HEK293 (cell line): ENCODE data around the gene KCNMA1.
A peak's percentile ranks its signal among the peaks of the same experiment; 100 is the strongest.
"Not testable (repeated sequence)": the region's sequence is repeated elsewhere in the genome, so short reads cannot be mapped to it uniquely, and the experiment has no call there.

ENCODE experiments used
- CTCF ChIA-PET: fragments of 350-600 bp; formaldehyde crosslinking; extraction: SDS; loops from one replicate; lab custom pipeline; 2021; ENCODE audit warnings: antibody characterized with exemption; lab: Yijun Ruan, JAX
- POLR2A ChIA-PET: fragments of 300-600 bp; formaldehyde crosslinking; extraction: SDS; loops from one replicate; lab custom pipeline; 2020; ENCODE audit warnings: antibody characterized with exemption, inconsistent platforms; lab: Yijun Ruan, JAX
- H3K27ac ChIP-seq: fragments of 200-500 bp; sonication (Bioruptor generic); 2 replicates; pipeline ENCODE4 v1.5.1; 2014; ENCODE audit warnings: low read depth, low read length, control low read depth, inconsistent platforms; ENCODE audit errors: extremely low read depth
- H3K36me3 ChIP-seq, 2 experiments: fragments of 200-500 bp in 1 of 2; sonication (Bioruptor generic) in 1 of 2; 1 replicate in 1 of 2; 2 replicates in 1 of 2; pipeline ENCODE4 v1.5.1; 2014 to 2017; ENCODE audit warnings: inconsistent platforms in 2 of 2, low read length in 2 of 2; ENCODE audit not compliant: control insufficient read depth in 2 of 2, insufficient read depth in 1 of 2
- H3K4me1 ChIP-seq: fragments of 200-500 bp; sonication (Bioruptor generic); 2 replicates; pipeline ENCODE4 v1.5.1; 2014; ENCODE audit warnings: mild to moderate bottlenecking, low read length, inconsistent platforms; ENCODE audit not compliant: control insufficient read depth, insufficient read depth
- H3K4me3 ChIP-seq: 2 replicates; pipeline ENCODE4 v1.5.1; 2011; ENCODE audit warnings: low read depth, mild to moderate bottlenecking, control low read depth, low read length, moderate library complexity
- H3K9me3 ChIP-seq: fragments of 200-500 bp; sonication (Bioruptor generic); 2 replicates; pipeline ENCODE4 v1.5.1; 2014; ENCODE audit warnings: low read depth, low read length, inconsistent platforms; ENCODE audit not compliant: control insufficient read depth, insufficient read depth
- BCL11A ChIP-seq: fragments of 450-650 bp; formaldehyde crosslinking; IDR thresholded peaks from 2 replicates; pipeline ENCODE4 v1.5.1; 2016; ENCODE audit warnings: low read depth, missing biosample characterization, missing genetic modification characterization
- EGR2 ChIP-seq: fragments of 450-650 bp; formaldehyde crosslinking; IDR thresholded peaks from 2 replicates; pipeline ENCODE4 v1.5.1; 2016; ENCODE audit warnings: low read depth, missing biosample characterization, missing genetic modification characterization
- GLIS1 ChIP-seq: fragments of 450-650 bp; formaldehyde crosslinking; IDR thresholded peaks from 2 replicates; pipeline ENCODE4 v1.5.1; 2016; ENCODE audit warnings: missing biosample characterization, missing genetic modification characterization
- KLF10 ChIP-seq: fragments of 450-650 bp; IDR thresholded peaks from 2 replicates; pipeline ENCODE4 v1.5.1; 2018; ENCODE audit warnings: missing biosample characterization, mild to moderate bottlenecking, missing genetic modification characterization
- KLF16 ChIP-seq: fragments of 450-650 bp; formaldehyde crosslinking; IDR thresholded peaks from 2 replicates; pipeline ENCODE4 v1.5.1; 2017; ENCODE audit warnings: missing biosample characterization, missing genetic modification characterization
- ZNF169 ChIP-seq: fragments of 450-650 bp; formaldehyde crosslinking; IDR thresholded peaks from 2 replicates; pipeline ENCODE4 v1.5.1; 2016; ENCODE audit warnings: missing biosample characterization, missing genetic modification characterization
- ZNF202 ChIP-seq: fragments of 450-650 bp; formaldehyde crosslinking; IDR thresholded peaks from 2 replicates; pipeline ENCODE4 v1.5.1; 2016; ENCODE audit warnings: missing biosample characterization, missing genetic modification characterization, borderline replicate concordance
- ZNF214 ChIP-seq: fragments of 450-650 bp; formaldehyde crosslinking; IDR thresholded peaks from 2 replicates; pipeline ENCODE4 v1.5.1; 2017; ENCODE audit warnings: missing biosample characterization, mild to moderate bottlenecking, missing genetic modification characterization, borderline replicate concordance
- ZNF248 ChIP-seq: fragments of 450-650 bp; formaldehyde crosslinking; IDR thresholded peaks from 2 replicates; pipeline ENCODE4 v1.5.1; 2017; ENCODE audit warnings: missing biosample characterization, missing genetic modification characterization
- ZNF311 ChIP-seq: fragments of 450-650 bp; formaldehyde crosslinking; IDR thresholded peaks from 2 replicates; pipeline ENCODE4 v1.5.1; 2017; ENCODE audit warnings: missing biosample characterization, missing genetic modification characterization, borderline replicate concordance
- ZNF433 ChIP-seq: fragments of 450-650 bp; formaldehyde crosslinking; IDR thresholded peaks from 2 replicates; pipeline ENCODE4 v1.5.1; 2016; ENCODE audit warnings: missing biosample characterization, missing genetic modification characterization, low read depth
- ZNF555 ChIP-seq: fragments of 450-650 bp; formaldehyde crosslinking; conservative IDR thresholded peaks from 2 replicates; pipeline ENCODE4 v1.5.1; 2017; ENCODE audit warnings: missing biosample characterization, mild to moderate bottlenecking, missing genetic modification characterization, inconsistent platforms
- ZNF660 ChIP-seq: fragments of 450-650 bp; IDR thresholded peaks from 2 replicates; pipeline ENCODE4 v1.5.1; 2018; ENCODE audit warnings: missing biosample characterization, mild to moderate bottlenecking, missing genetic modification characterization
- ZSCAN23 ChIP-seq: fragments of 450-650 bp; formaldehyde crosslinking; IDR thresholded peaks from 2 replicates; pipeline ENCODE4 v1.5.1; 2016; ENCODE audit warnings: missing biosample characterization, missing genetic modification characterization
- TF ChIP-seq, protein P1 (sequence below): fragments of 450-650 bp; formaldehyde crosslinking; IDR thresholded peaks from 2 replicates; pipeline ENCODE4 v1.5.1; 2017; ENCODE audit warnings: missing biosample characterization, missing genetic modification characterization
- TF ChIP-seq, protein P2 (sequence below): fragments of 450-650 bp; formaldehyde crosslinking; IDR thresholded peaks from 2 replicates; pipeline ENCODE4 v1.5.1; 2016; ENCODE audit warnings: missing biosample characterization, missing genetic modification characterization
- TF ChIP-seq, protein P3 (sequence below): fragments of 450-650 bp; formaldehyde crosslinking; conservative IDR thresholded peaks from 2 replicates; pipeline ENCODE4 v1.5.1; 2016; ENCODE audit warnings: low read depth, missing biosample characterization, missing genetic modification characterization
- TF ChIP-seq, protein P4 (sequence below): fragments of 450-650 bp; formaldehyde crosslinking; IDR thresholded peaks from 2 replicates; pipeline ENCODE4 v1.5.1; 2016; ENCODE audit warnings: missing biosample characterization, missing genetic modification characterization, borderline replicate concordance

The KCNMA1 gene

DNA sequence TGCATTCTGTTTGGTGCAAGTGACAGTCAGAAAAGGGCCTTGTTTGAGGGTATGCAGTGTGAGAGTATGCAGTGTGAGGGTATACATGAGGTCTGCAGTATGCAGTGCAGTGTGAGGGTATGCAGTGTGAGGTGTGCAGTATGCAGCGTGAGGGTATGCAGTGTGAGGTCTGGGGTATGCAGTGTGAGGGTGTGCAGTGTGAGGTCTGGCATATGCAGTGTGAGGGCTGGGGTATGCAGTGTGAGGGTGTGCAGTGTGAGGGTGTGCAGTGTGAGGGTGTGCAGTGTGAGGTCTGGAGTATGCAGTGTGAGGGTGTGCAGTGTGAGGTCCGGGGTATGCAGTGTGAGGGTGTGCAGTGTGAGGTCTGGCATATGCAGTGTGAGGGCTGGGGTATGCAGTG, 117.8 kb downstream of the KCNMA1 start:
- POLR2A ChIA-PET, H3K27ac ChIP-seq, H3K36me3 ChIP-seq, CTCF ChIA-PET, H3K4me3 ChIP-seq, H3K9me3 ChIP-seq, H3K4me1 ChIP-seq: not testable (repeated sequence)
- TF ChIP-seq, protein P1, sequence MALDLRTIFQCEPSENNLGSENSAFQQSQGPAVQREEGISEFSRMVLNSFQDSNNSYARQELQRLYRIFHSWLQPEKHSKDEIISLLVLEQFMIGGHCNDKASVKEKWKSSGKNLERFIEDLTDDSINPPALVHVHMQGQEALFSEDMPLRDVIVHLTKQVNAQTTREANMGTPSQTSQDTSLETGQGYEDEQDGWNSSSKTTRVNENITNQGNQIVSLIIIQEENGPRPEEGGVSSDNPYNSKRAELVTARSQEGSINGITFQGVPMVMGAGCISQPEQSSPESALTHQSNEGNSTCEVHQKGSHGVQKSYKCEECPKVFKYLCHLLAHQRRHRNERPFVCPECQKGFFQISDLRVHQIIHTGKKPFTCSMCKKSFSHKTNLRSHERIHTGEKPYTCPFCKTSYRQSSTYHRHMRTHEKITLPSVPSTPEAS = peak; percentile 91

DNA sequence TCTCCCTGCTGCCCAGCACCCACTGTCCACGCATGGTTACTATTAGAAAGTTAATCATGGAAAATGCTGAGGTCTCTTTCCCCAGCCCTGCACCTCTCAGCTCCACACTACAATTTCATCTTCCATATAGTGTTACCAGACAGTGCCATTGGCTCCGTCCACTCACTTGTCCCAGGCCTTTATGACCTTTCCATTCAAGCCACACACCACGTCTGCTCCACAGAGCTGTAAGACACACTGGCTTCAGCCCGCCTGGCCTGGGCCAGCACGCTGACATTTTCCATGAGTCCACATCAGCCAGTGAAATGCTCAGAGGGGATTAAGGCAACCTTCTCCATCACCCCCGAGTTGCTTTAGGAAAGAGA, 118.7 kb downstream of the KCNMA1 start:
- Histone ChIP-seq H3K27ac (no peak overlapping the region), H3K4me3 (no peak overlapping the region), H3K9me3 (no peaks in the 10 kb centered on the region), H3K36me3 (no peaks in the 10 kb centered on the region), H3K4me1 (no peaks in the 10 kb centered on the region)
- CTCF ChIA-PET = no interaction called here
- POLR2A ChIA-PET = no interaction called here
- TF ChIP-seq ZNF214 (tag by site-specific recombination) (no peak), KLF16 (no peak)
- TF ChIP-seq, protein P2, sequence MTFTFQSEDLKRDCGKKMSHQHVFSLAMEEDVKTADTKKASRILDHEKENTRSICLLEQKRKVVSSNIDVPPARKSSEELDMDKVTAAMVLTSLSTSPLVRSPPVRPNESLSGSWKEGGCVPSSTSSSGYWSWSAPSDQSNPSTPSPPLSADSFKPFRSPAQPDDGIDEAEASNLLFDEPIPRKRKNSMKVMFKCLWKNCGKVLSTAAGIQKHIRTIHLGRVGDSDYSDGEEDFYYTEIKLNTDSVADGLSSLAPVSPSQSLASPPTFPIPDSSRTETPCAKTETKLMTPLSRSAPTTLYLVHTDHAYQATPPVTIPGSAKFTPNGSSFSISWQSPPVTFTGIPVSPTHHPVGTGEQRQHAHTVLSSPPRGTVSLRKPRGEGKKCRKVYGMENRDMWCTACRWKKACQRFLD (tag by site-specific recombination) = no peak

DNA sequence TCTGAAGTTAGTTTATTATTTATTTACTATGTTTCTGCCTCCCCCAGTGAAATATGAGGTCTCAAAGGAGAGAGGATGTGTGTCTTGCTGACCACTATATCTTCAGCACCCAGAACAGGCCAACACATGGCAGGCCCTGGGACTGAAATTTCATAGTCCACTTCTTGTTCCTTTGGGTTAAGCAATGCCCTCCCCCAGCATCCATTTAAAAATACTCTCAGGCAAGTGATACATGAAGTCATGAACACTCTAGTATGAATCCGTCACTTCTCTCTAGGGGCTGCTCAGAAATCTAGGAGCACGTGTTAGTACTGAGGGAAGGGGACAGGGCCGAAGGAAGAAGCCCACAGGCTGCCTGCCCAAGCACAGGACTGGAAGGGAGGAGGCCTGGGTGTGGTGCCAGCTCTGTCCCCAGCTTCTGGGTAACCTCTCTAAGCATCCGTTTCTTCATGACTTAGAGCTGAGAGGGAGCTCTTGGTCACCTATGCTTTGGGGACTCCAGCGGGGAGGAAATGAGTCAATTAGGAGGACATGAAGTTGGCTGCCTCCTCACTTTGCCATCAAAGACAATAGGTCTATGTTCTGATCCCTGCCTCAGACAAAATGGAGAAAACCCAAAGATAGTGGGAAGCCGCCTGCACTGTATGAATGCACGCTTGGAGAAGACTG, 119.2 kb downstream of the KCNMA1 start:
- Histone ChIP-seq H3K36me3 (no peaks in the 10 kb centered on the region), H3K9me3 (no peaks in the 10 kb centered on the region), H3K4me1 (no peaks in the 10 kb centered on the region), H3K4me3 (no peak overlapping the region), H3K27ac (no peak overlapping the region)
- ChIA-PET CTCF (no interaction called here), POLR2A (no interaction called here)
- no peak for TF ChIP-seq BCL11A (tag by site-specific recombination)
- no peak for TF ChIP-seq ZNF555 (tag by site-specific recombination)
- no peak for TF ChIP-seq ZNF202
- no peak for TF ChIP-seq ZNF248
- TF ChIP-seq ZNF169 (tag by site-specific recombination) = no peak
- TF ChIP-seq ZNF311 (tag by site-specific recombination) = no peak
- TF ChIP-seq ZSCAN23 (tag by site-specific recombination) = no peak
- no peak for TF ChIP-seq EGR2
- no peak for TF ChIP-seq ZNF433
- TF ChIP-seq, protein P3, sequence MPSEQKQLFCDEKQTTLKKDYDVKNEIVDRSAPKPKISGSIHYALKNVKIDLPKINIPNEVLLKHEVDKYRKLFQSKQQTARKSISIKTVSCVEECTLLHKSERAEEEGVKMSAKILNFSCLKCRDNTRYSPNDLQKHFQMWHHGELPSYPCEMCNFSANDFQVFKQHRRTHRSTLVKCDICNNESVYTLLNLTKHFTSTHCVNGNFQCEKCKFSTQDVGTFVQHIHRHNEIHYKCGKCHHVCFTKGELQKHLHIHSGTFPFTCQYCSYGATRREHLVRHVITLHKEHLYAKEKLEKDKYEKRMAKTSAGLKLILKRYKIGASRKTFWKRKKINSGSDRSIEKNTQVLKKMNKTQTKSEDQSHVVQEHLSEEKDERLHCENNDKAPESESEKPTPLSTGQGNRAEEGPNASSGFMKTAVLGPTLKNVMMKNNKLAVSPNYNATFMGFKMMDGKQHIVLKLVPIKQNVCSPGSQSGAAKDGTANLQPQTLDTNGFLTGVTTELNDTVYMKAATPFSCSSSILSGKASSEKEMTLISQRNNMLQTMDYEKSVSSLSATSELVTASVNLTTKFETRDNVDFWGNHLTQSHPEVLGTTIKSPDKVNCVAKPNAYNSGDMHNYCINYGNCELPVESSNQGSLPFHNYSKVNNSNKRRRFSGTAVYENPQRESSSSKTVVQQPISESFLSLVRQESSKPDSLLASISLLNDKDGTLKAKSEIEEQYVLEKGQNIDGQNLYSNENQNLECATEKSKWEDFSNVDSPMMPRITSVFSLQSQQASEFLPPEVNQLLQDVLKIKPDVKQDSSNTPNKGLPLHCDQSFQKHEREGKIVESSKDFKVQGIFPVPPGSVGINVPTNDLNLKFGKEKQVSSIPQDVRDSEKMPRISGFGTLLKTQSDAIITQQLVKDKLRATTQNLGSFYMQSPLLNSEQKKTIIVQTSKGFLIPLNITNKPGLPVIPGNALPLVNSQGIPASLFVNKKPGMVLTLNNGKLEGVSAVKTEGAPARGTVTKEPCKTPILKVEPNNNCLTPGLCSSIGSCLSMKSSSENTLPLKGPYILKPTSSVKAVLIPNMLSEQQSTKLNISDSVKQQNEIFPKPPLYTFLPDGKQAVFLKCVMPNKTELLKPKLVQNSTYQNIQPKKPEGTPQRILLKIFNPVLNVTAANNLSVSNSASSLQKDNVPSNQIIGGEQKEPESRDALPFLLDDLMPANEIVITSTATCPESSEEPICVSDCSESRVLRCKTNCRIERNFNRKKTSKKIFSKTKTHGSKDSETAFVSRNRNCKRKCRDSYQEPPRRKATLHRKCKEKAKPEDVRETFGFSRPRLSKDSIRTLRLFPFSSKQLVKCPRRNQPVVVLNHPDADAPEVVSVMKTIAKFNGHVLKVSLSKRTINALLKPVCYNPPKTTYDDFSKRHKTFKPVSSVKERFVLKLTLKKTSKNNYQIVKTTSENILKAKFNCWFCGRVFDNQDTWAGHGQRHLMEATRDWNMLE (tag by site-specific recombination) = no peak
- TF ChIP-seq, protein P4, sequence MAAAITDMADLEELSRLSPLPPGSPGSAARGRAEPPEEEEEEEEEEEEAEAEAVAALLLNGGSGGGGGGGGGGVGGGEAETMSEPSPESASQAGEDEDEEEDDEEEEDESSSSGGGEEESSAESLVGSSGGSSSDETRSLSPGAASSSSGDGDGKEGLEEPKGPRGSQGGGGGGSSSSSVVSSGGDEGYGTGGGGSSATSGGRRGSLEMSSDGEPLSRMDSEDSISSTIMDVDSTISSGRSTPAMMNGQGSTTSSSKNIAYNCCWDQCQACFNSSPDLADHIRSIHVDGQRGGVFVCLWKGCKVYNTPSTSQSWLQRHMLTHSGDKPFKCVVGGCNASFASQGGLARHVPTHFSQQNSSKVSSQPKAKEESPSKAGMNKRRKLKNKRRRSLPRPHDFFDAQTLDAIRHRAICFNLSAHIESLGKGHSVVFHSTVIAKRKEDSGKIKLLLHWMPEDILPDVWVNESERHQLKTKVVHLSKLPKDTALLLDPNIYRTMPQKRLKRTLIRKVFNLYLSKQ = no peak
- no peak for TF ChIP-seq ZNF660 (tag by site-specific recombination)
- no peak for TF ChIP-seq KLF10 (tag by site-specific recombination)
- TF ChIP-seq GLIS1 (tag by site-specific recombination) = no peak
